Measurements from ENCODE around the gene ZNF446. TPM values are rescaled to one million over a fixed set of nuclear protein-coding genes. Genes with fewer than 3 reads are reported as not detected.

Gene ZNF446
- total and polyA plus RNA-seq, 2 experiments from 2014 or later, result 5.8 to 17.8 TPM

GRCh38 chr19:58477130-58477529 is 978 bp downstream of the ZNF446 start:
- H3K79me2 ChIP-seq (ENCODE audit: insufficient read depth), result no peaks in the 10 kb centered on the region
- peak overlapping the region; percentile 88 for H3K9ac ChIP-seq
- 74 to 78% methylated on average over 15 of the region's 15 CpGs for WGBS, 2 experiments (ENCODE audit: low coverage in 1 of 2, low lambda C conversion rate in 2 of 2, missing lambda C conversion rate in 2 of 2)
- no peaks in the 10 kb centered on the region for H3K9me2 ChIP-seq (ENCODE audit: insufficient read depth)
- DNase-seq, result no peak
- H3K4me1 ChIP-seq (ENCODE audit: insufficient read depth), result peaks cover 16% of the 10 kb centered on the region
- TF ChIP-seq EZH2 (IDR thresholded peaks at IDR 0.05; ENCODE audit: insufficient read depth, poor library complexity, severe bottlenecking), result no peak
- TF ChIP-seq EZH2phosphoT487 (IDR thresholded peaks at IDR 0.05; ENCODE audit: insufficient read depth, low read depth), result no peak
- H3K9me3 ChIP-seq (ENCODE audit: low read depth), result no peaks in the 10 kb centered on the region
- H3F3A ChIP-seq (ENCODE audit: insufficient read depth), result peaks cover 21% of the 10 kb centered on the region
- H3K27me3 ChIP-seq (replicated peaks; ENCODE audit: insufficient read depth), result no peaks in the 10 kb centered on the region
- peak overlapping the region; percentile 73 for H3K4me2 ChIP-seq (ENCODE audit: unreplicated experiment)
- peak overlapping the region; percentile 73 for H2AFZ ChIP-seq
- in situ Hi-C loops (cut with MboI), result no loop called here
- peak overlapping the region; percentile 76 for H3K4me3 ChIP-seq
- H4K20me1 ChIP-seq (ENCODE audit: insufficient read depth), result no peaks in the 10 kb centered on the region
- H3K27ac ChIP-seq, result peak overlapping the region; percentile 94
- H3K36me3 ChIP-seq (ENCODE audit: low read depth), result no peaks in the 10 kb centered on the region; the same call in 1 of the 2 replicates

GRCh38 chr19:58477871-58478270 is 1.7 kb downstream of the ZNF446 start:
- Histone ChIP-seq H3K79me2 (ENCODE audit: insufficient read depth) (no peaks in the 10 kb centered on the region), H3K9me3 (ENCODE audit: low read depth) (no peaks in the 10 kb centered on the region), H3K9ac (no peak overlapping the region), H3K4me1 (ENCODE audit: insufficient read depth) (peaks cover 16% of the 10 kb centered on the region), H3K4me2 (ENCODE audit: unreplicated experiment) (no peak overlapping the region), H3F3A (ENCODE audit: insufficient read depth) (peaks cover 21% of the 10 kb centered on the region), H3K27me3 (replicated peaks; ENCODE audit: insufficient read depth) (no peaks in the 10 kb centered on the region), H4K20me1 (ENCODE audit: insufficient read depth) (no peaks in the 10 kb centered on the region), H2AFZ (no peak overlapping the region), H3K9me2 (ENCODE audit: insufficient read depth) (no peaks in the 10 kb centered on the region), H3K4me3 (no peak overlapping the region), H3K36me3 (ENCODE audit: low read depth) (no peaks in the 10 kb centered on the region), H3K27ac (no peak overlapping the region)
- in situ Hi-C loops (cut with MboI), result no loop called here
- WGBS, 2 experiments (ENCODE audit: low coverage in 1 of 2, low lambda C conversion rate in 2 of 2, missing lambda C conversion rate in 2 of 2), result 93 to 100% methylated on average over 1 of the region's 1 CpG
- TF ChIP-seq EZH2phosphoT487 (IDR thresholded peaks at IDR 0.05; ENCODE audit: insufficient read depth, low read depth) (no peak), EZH2 (IDR thresholded peaks at IDR 0.05; ENCODE audit: insufficient read depth, poor library complexity, severe bottlenecking) (no peak)
- no peak for DNase-seq

- in situ Hi-C loops (cut with MboI), result no loop called here
- H3K9ac ChIP-seq, result no peak overlapping the region
- no peak for DNase-seq
Observed at GRCh38 chr19:58479303-58479702, 3.2 kb downstream of the ZNF446 start.

GRCh38 chr19:58479736-58480480 is 3.8 kb downstream of the ZNF446 start:
- no peaks in the 10 kb centered on the region for H3K79me2 ChIP-seq (ENCODE audit: insufficient read depth)
- no peak overlapping the region for H3K4me3 ChIP-seq
- no peaks in the 10 kb centered on the region for H3K27me3 ChIP-seq (replicated peaks; ENCODE audit: insufficient read depth)
- H3K4me2 ChIP-seq (ENCODE audit: unreplicated experiment), result no peak overlapping the region
- no peak overlapping the region for H3K27ac ChIP-seq
- H4K20me1 ChIP-seq (ENCODE audit: insufficient read depth), result no peaks in the 10 kb centered on the region
- no peak overlapping the region for H3K9ac ChIP-seq
- H2AFZ ChIP-seq, result no peak overlapping the region
- in situ Hi-C loops (cut with MboI), result no loop called here
- H3K36me3 ChIP-seq (ENCODE audit: low read depth), result no peaks in the 10 kb centered on the region
- DNase-seq, result no peak
- H3K4me1 ChIP-seq (ENCODE audit: insufficient read depth), result peaks cover 9% of the 10 kb centered on the region
- TF ChIP-seq EZH2phosphoT487 (IDR thresholded peaks at IDR 0.05; ENCODE audit: insufficient read depth, low read depth) (no peak), EZH2 (IDR thresholded peaks at IDR 0.05; ENCODE audit: insufficient read depth, poor library complexity, severe bottlenecking) (no peak)
- H3K9me3 ChIP-seq (ENCODE audit: low read depth), result no peaks in the 10 kb centered on the region
- no peaks in the 10 kb centered on the region for H3K9me2 ChIP-seq (ENCODE audit: insufficient read depth)
- H3F3A ChIP-seq (ENCODE audit: insufficient read depth), result peaks cover 6% of the 10 kb centered on the region
- WGBS, 2 experiments (ENCODE audit: low coverage in 1 of 2, low lambda C conversion rate in 2 of 2, missing lambda C conversion rate in 2 of 2), result 89 to 92% methylated on average over 24 to 26 of the region's 28 CpGs

More at GRCh38 chr19:58479303-58479702, 3.2 kb downstream of the ZNF446 start:
- H3F3A ChIP-seq (ENCODE audit: insufficient read depth), result peaks cover 12% of the 10 kb centered on the region
- no peaks in the 10 kb centered on the region for H4K20me1 ChIP-seq (ENCODE audit: insufficient read depth)
- H3K79me2 ChIP-seq (ENCODE audit: insufficient read depth), result no peaks in the 10 kb centered on the region
- H3K9me3 ChIP-seq (ENCODE audit: low read depth), result no peaks in the 10 kb centered on the region
- H3K4me3 ChIP-seq, result no peak overlapping the region
- no peaks in the 10 kb centered on the region for H3K27me3 ChIP-seq (replicated peaks; ENCODE audit: insufficient read depth)
- H3K36me3 ChIP-seq (ENCODE audit: low read depth), result no peaks in the 10 kb centered on the region
- H2AFZ ChIP-seq, result no peak overlapping the region
- H3K9me2 ChIP-seq (ENCODE audit: insufficient read depth), result no peaks in the 10 kb centered on the region
- WGBS, 2 experiments (ENCODE audit: low coverage in 1 of 2, low lambda C conversion rate in 2 of 2, missing lambda C conversion rate in 2 of 2), result 70 to 73% methylated on average over 7 of the region's 7 CpGs
- H3K27ac ChIP-seq, result no peak overlapping the region
- no peak overlapping the region for H3K4me2 ChIP-seq (ENCODE audit: unreplicated experiment)
- TF ChIP-seq EZH2phosphoT487 (IDR thresholded peaks at IDR 0.05; ENCODE audit: insufficient read depth, low read depth) (no peak), EZH2 (IDR thresholded peaks at IDR 0.05; ENCODE audit: insufficient read depth, poor library complexity, severe bottlenecking) (no peak)
- peaks cover 15% of the 10 kb centered on the region for H3K4me1 ChIP-seq (ENCODE audit: insufficient read depth)

All from GM23248 (cell line).